Esophagus squamous epithelium (tissue), 5 donors: ENCODE measurements around the gene DBP. TPM values are rescaled to one million over a fixed set of nuclear protein-coding genes. Genes with fewer than 3 reads are reported as not detected.
A peak's percentile ranks its signal among the peaks of the same experiment; 100 is the strongest.

Experiments used
- DNase-seq: peaks from one replicate; lab custom pipeline; 2025; lab: John Stamatoyannopoulos, UW
- H3K27ac ChIP-seq, 4 donors: fragments of 200-600 bp; sonication (generic); one replicate each; pipeline ENCODE4 v1.5.1; 2016 to 2019; ENCODE audit warnings: mild to moderate bottlenecking in 1 of 4
- H3K27me3 ChIP-seq, 4 donors: fragments of 200-600 bp; sonication (generic); 1 replicate in 3 of 4; 2 replicates in 1 of 4; pipeline versions ENCODE4 v1.5.1 to v1.6.0; 2017 to 2021; ENCODE audit warnings: antibody characterized with exemption in 1 of 4
- H3K36me3 ChIP-seq, 3 donors: fragments of 200-600 bp; sonication (generic); one replicate each; pipeline ENCODE4 v1.5.1; 2016 to 2019
- H3K4me1 ChIP-seq, 3 donors: fragments of 200-600 bp; sonication (generic); one replicate each; pipeline ENCODE4 v1.5.1; 2017 to 2019
- H3K4me3 ChIP-seq, 4 donors: fragments of 200-600 bp; sonication (generic); 1 replicate in 3 of 4; 2 replicates in 1 of 4; pipeline ENCODE4 v1.5.1; 2016 to 2019; ENCODE audit warnings: mild to moderate bottlenecking in 2 of 4, moderate library complexity in 1 of 4
- H3K9me3 ChIP-seq, 3 donors: fragments of 200-600 bp; sonication (generic); one replicate each; pipeline ENCODE4 v1.5.1; 2016 to 2019
- CTCF ChIP-seq, 6 experiments: fragments of 450-650 bp in 4 of 6; fragments of 200-600 bp in 2 of 6; sonication (generic) in 2 of 6; IDR thresholded peaks; one replicate each; pipeline ENCODE4 v1.5.1; 2016 to 2019; ENCODE audit warnings: antibody characterized with exemption in 6 of 6, mild to moderate bottlenecking in 4 of 6, moderate library complexity in 4 of 6
- POLR2A ChIP-seq, 4 donors: fragments of 450-650 bp; IDR thresholded peaks; one replicate each; pipeline ENCODE4 v1.6.1; 2017; ENCODE audit warnings: antibody characterized with exemption in 4 of 4, mild to moderate bottlenecking in 4 of 4, moderate library complexity in 3 of 4
- WGBS, 2 donors: methylation state at CpG; one replicate each; pipeline ENCODE4 v1.1.5; 2018; 5-methylcytosine and 5-hydroxymethylcytosine counted together
- intact Hi-C: fragments of 100-400 bp; cut with DNase I; formaldehyde crosslinking; loops from one replicate; pipeline ENCODE4 v1.15.0; 2022
- total RNA-seq, 4 donors: library from RNA; depleted of rRNA; stranded (reverse); fragments of >200 nt; gene quantifications; one replicate each; pipeline ENCODE4 v1.1.0, GENCODE V29; 2016
- donor health status: DM: yes; HTN: yes; CAD: no.

DBP gene
- total RNA-seq, 4 donors from 2014 or later = 4.2 to 16.2 (median 11.7) TPM

GRCh38 chr19:48627865-48628314, 9.3 kb downstream of the DBP start:
- DNase-seq = no peak
- intact Hi-C loops = no loop called here
- H3K9me3 ChIP-seq = no peaks in the 10 kb centered on the region
- peaks cover 36 to 90% (median 47%) of the 10 kb centered on the region in 3 donors for H3K4me1 ChIP-seq
- peaks cover 0 to 54% (median 0%) of the 10 kb centered on the region in 3 donors for H3K36me3 ChIP-seq
- 80 to 91% methylated on average over 1 to 7 of the region's 17 CpGs for WGBS, 2 donors
- peak overlapping the region; percentile 4 to 84 (median 52) for H3K27ac ChIP-seq
- H3K4me3 ChIP-seq = no peak overlapping the region
- TF ChIP-seq POLR2A (IDR thresholded peaks at IDR 0.05) (no peak), CTCF (IDR thresholded peaks at IDR 0.05) (no peak)
- H3K27me3 ChIP-seq = no peaks in the 10 kb centered on the region

GRCh38 chr19:48627201-48627864, 9.8 kb downstream of the DBP start:
- peaks cover 33 to 90% (median 42%) of the 10 kb centered on the region in 3 donors for H3K4me1 ChIP-seq
- intact Hi-C loops = no loop called here
- peak overlapping the region; percentile 4 to 84 (median 52) for H3K27ac ChIP-seq
- no peak overlapping the region for H3K4me3 ChIP-seq
- WGBS, 2 donors = 60 to 96% methylated on average over 2 to 4 of the region's 6 CpGs
- H3K9me3 ChIP-seq = no peaks in the 10 kb centered on the region
- H3K27me3 ChIP-seq = no peaks in the 10 kb centered on the region
- H3K36me3 ChIP-seq = peaks cover 0 to 48% (median 0%) of the 10 kb centered on the region in 3 donors
- no peak for TF ChIP-seq CTCF (IDR thresholded peaks at IDR 0.05)
- TF ChIP-seq POLR2A (IDR thresholded peaks at IDR 0.05) = no peak
- DNase-seq = no peak

- Histone ChIP-seq H3K27ac (peak overlapping the region in 2 of 4 donors; percentile 88 to 91), H3K36me3 (peaks cover 0 to 41% (median 0%) of the 10 kb centered on the region in 3 donors), H3K9me3 (no peaks in the 10 kb centered on the region), H3K4me1 (peaks cover 29 to 90% (median 39%) of the 10 kb centered on the region in 3 donors), H3K27me3 (no peaks in the 10 kb centered on the region), H3K4me3 (no peak overlapping the region)
- no peak for DNase-seq
- WGBS, 2 donors = 91% methylated on average over 9 of the region's 30 CpGs; no CpG with 5 or more reads in 1 of the 2 donors
- TF ChIP-seq POLR2A (IDR thresholded peaks at IDR 0.05) (no peak), CTCF (IDR thresholded peaks at IDR 0.05) (no peak)
- intact Hi-C loops = no loop called here
Measured at GRCh38 chr19:48625891-48626327, 11.3 kb downstream of the DBP start.

- intact Hi-C loops = no loop called here
- H3K4me1 ChIP-seq = peaks cover 24 to 90% (median 35%) of the 10 kb centered on the region in 3 donors
- WGBS, 2 donors = 50% methylated on average over 20 to 22 of the region's 24 CpGs
- no peaks in the 10 kb centered on the region for H3K27me3 ChIP-seq
- no peak for DNase-seq
- no peaks in the 10 kb centered on the region for H3K9me3 ChIP-seq
- no peak for TF ChIP-seq POLR2A (IDR thresholded peaks at IDR 0.05)
- no peak for TF ChIP-seq CTCF (IDR thresholded peaks at IDR 0.05)
- peaks cover 0 to 32% (median 0%) of the 10 kb centered on the region in 3 donors for H3K36me3 ChIP-seq
- peak overlapping the region; percentile 75 to 91 (median 88) for H3K27ac ChIP-seq
- peak overlapping the region in 3 of 4 donors; percentile 44 to 71 (median 48) for H3K4me3 ChIP-seq
Measured at GRCh38 chr19:48624791-48625723, 12.1 kb downstream of the DBP start.
